Measurements from ENCODE around the gene GTF2A1. TPM values are rescaled to one million over a fixed set of nuclear protein-coding genes. Genes with fewer than 3 reads are reported as not detected.

GTF2A1 gene
- total RNA-seq, 1 experiment from 2014 or later: 49.0 TPM

DNA sequence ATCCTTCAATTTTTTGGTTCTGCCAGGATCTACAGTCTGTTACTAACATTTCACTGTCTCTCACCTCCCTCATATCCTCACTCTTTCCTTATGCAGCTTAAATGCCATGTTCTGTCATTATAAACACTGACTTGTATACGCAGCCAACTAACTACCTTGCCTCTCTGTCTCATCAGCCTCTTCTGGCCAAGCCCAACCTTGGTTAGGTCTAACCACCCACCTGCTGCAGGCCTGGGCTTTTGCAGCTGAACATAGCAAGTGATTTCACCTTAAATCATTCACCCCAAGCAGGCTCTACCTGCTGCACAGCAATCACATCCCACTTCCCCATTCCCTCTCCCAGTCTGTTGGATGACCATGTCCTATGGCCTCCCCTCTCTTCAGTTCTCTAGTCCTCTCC lies 91.5 kb downstream of the GTF2A1 start:
- TF ChIP-seq, protein P1, sequence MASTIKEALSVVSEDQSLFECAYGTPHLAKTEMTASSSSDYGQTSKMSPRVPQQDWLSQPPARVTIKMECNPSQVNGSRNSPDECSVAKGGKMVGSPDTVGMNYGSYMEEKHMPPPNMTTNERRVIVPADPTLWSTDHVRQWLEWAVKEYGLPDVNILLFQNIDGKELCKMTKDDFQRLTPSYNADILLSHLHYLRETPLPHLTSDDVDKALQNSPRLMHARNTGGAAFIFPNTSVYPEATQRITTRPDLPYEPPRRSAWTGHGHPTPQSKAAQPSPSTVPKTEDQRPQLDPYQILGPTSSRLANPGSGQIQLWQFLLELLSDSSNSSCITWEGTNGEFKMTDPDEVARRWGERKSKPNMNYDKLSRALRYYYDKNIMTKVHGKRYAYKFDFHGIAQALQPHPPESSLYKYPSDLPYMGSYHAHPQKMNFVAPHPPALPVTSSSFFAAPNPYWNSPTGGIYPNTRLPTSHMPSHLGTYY (CRISPR knock-in tag; IDR thresholded peaks at IDR 0.05): no peak
- TF ChIP-seq, protein P2, sequence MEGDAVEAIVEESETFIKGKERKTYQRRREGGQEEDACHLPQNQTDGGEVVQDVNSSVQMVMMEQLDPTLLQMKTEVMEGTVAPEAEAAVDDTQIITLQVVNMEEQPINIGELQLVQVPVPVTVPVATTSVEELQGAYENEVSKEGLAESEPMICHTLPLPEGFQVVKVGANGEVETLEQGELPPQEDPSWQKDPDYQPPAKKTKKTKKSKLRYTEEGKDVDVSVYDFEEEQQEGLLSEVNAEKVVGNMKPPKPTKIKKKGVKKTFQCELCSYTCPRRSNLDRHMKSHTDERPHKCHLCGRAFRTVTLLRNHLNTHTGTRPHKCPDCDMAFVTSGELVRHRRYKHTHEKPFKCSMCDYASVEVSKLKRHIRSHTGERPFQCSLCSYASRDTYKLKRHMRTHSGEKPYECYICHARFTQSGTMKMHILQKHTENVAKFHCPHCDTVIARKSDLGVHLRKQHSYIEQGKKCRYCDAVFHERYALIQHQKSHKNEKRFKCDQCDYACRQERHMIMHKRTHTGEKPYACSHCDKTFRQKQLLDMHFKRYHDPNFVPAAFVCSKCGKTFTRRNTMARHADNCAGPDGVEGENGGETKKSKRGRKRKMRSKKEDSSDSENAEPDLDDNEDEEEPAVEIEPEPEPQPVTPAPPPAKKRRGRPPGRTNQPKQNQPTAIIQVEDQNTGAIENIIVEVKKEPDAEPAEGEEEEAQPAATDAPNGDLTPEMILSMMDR (IDR thresholded peaks at IDR 0.05): no peak
- TF ChIP-seq HMGXB4 (CRISPR knock-in tag; IDR thresholded peaks at IDR 0.05) (no peak), RELA (CRISPR knock-in tag; IDR thresholded peaks at IDR 0.05; ENCODE audit: borderline replicate concordance) (no peak), FOXP4 (CRISPR knock-in tag; IDR thresholded peaks at IDR 0.05) (no peak), CREB1 (CRISPR knock-in tag; IDR thresholded peaks at IDR 0.05) (no peak), MAX (CRISPR knock-in tag; IDR thresholded peaks at IDR 0.05) (no peak), SP1 (CRISPR knock-in tag; conservative IDR thresholded peaks at IDR 0.05) (no peak), ZBTB43 (CRISPR knock-in tag; IDR thresholded peaks at IDR 0.05) (no peak), ZNF423 (CRISPR knock-in tag; IDR thresholded peaks at IDR 0.05) (no peak), NFE2L1 (CRISPR knock-in tag; IDR thresholded peaks at IDR 0.05) (no peak), GTF2I (CRISPR knock-in tag; conservative IDR thresholded peaks at IDR 0.05) (no peak), NR2C2 (CRISPR knock-in tag; IDR thresholded peaks at IDR 0.05) (no peak), SMAD3 (CRISPR knock-in tag; IDR thresholded peaks at IDR 0.05; ENCODE audit: borderline replicate concordance) (no peak), MLX (CRISPR knock-in tag; IDR thresholded peaks at IDR 0.05) (no peak), NR3C1 (CRISPR knock-in tag; conservative IDR thresholded peaks at IDR 0.05; ENCODE audit: low read depth) (no peak), HMGA2 (CRISPR knock-in tag; IDR thresholded peaks at IDR 0.05) (no peak), IRF1 (CRISPR knock-in tag; IDR thresholded peaks at IDR 0.05) (no peak), ZNF219 (CRISPR knock-in tag; IDR thresholded peaks at IDR 0.05; ENCODE audit: borderline replicate concordance) (no peak)
- no peaks in the 10 kb centered on the region; the same call in 1 of the 2 replicates for H3K27me3 Mint-ChIP-seq (ENCODE audit: low read depth)

More for the DNA sequence above, 91.5 kb downstream of the GTF2A1 start:
- H3K27ac Mint-ChIP-seq: no peak overlapping the region
- H3K4me3 Mint-ChIP-seq: no peak overlapping the region
- no peaks in the 10 kb centered on the region for H3K36me3 Mint-ChIP-seq
- H3K9me3 Mint-ChIP-seq: peaks cover 9% of the 10 kb centered on the region
- ATAC-seq (no peak), DNase-seq (ENCODE audit: low spot score) (no peak)
- CTCF ChIA-PET: no interaction called here
- no peaks in the 10 kb centered on the region for H3K4me1 Mint-ChIP-seq
- POLR2A ChIA-PET: no interaction called here
